Measurements from ENCODE around the gene SGMS1.
A peak's percentile ranks its signal among the peaks of the same experiment; 100 is the strongest.

SGMS1 gene

DNA sequence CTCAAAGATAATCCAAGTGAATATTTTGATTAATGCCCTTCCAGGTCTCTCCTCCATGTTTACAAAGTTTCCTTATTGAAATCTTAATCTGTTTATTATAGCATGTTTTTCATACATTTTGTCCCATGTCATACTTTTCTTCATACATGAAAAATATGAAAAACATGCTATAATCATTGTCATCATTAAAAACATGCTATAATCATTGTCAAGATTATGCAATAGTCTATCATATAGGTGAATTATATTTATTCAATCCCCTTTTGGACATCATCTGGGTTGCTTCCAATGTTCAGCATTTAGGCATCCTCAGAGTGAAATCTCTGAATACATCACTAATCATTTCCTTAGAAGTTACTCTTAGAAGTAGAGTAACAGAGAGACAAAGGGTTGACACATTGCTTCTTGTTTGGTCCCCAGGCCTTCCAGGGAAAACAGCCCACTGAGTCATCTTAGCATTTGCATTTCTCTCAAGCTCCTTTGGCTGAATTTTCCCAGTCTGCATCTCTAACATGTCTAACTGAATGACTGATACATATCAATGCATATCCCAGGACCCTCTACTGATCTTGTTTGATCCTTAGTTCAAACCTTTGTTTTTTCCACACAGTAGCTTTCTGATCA, 87.0 kb downstream of the SGMS1 start:
- no peak for DNase-seq (ENCODE audit: low spot score)

DNA sequence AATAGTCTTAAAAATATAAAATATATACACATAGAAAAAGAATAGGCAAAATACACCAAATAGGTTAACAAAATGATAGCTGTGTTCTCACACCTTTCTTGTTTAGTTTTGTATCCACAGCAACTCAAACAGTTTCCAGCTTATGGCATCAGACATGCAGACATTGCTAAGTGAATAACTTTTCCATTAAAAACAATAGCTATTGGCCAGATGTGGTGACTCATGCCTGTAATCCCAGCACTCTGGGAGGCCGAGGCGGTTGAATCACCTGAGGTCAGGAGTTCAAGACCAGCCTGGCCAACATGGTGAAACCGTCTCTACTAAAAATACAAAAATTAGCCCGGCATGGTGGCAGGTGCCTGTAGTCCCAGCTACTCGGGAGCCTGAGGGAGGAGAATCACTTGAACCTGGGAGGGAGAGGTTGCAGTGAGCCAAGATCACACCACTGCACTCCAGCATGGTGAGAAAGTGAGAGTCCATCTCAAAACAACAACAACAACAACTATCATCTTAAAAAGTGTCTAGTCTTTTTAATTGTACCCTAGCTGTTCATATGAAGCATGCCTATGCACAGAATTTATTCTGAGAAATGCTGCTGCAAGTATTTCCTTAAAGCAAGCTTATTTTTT, 88.9 kb downstream of the SGMS1 start:
- peak; percentile 25 for DNase-seq (ENCODE audit: low spot score)

DNA sequence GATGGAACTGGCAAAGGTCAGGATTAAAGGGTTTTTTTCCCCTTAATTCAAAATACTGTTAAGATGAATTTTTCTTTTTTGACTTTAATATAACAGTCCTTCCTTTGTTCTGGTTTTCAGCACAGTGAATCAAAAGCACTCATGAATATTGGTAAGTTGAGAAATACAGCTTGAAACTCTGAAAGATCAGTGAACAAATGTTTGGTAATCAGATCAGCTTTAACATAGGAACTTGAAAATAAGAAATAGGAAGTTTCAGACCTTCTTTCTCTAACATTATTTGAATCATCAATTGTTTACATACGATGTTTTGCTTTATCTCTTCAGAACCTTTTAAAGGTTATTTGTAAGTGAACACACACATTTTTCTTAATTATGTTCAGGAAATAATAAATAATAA, 90.5 kb downstream of the SGMS1 start:
- DNase-seq (ENCODE audit: low spot score), result no peak

DNA sequence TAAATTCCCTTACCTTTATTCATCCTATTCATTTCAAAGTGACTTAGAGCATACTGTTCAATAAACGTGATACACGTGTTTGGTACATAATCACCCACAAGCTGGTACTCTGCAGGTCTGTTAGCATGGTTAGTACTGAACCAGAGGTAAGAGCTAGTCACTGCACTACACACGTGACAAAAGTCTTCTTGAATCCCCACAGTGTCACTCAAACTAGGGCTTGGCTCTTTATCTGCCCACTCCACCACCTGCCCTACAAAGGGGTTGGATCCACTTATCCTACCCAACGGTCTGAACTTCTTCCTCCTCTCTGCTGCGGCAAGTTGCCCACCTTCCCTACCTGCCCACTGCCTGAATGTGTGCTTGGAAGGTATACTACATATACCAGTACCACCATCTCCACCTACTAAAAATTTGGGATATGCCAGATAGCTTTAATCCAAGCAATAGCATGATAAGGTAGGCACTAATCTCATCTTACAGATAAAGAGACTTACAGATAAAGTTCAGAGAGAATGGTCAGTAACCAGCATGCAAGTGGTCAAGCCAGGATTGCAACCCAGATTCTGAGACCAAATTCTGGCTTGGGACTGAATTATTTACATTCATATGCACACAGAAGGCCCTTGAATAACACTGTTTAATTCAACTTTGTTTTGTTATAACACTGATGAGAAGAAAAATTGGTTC, 92.2 kb downstream of the SGMS1 start:
- DNase-seq (ENCODE audit: low spot score), result no peak

DNA sequence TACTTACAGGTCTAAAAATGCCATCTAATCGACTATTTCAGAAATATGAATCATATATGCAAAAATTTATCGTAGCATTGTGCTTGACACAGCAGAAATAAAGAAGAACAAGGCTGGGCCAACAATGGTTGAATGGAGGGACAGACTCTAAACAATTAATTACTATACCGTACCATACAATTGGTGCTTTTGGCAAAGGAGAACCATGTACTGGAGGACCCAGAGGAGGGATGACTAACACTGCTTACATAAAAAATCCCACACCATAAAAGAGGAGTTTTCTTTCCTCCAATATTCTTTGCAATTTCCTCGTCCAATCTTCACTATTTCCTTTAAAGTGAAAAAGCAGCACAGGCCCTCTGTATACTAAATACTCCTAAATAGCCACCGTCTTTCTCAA, 94.1 kb downstream of the SGMS1 start:
- DNase-seq (ENCODE audit: low spot score), result no peak

DNA sequence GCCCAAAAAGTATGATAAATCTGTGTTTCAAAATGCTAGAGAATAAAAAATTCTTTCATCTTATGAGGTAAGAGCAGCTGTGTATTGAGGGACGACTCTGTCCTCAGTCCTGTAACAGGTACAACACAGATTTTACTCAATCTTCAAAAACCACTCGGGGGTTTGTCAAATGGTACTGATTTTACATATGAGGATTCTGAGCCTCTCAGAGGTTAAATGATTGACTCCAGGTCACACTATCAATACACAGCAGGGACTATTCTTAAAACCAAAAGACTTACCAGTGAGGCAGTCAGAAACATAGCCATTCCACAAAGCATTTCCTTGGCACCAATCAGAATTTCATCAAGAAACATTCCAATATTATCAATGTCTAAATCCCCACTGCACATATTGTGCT, 95.5 kb downstream of the SGMS1 start:
- DNase-seq (ENCODE audit: low spot score), result no peak

DNA sequence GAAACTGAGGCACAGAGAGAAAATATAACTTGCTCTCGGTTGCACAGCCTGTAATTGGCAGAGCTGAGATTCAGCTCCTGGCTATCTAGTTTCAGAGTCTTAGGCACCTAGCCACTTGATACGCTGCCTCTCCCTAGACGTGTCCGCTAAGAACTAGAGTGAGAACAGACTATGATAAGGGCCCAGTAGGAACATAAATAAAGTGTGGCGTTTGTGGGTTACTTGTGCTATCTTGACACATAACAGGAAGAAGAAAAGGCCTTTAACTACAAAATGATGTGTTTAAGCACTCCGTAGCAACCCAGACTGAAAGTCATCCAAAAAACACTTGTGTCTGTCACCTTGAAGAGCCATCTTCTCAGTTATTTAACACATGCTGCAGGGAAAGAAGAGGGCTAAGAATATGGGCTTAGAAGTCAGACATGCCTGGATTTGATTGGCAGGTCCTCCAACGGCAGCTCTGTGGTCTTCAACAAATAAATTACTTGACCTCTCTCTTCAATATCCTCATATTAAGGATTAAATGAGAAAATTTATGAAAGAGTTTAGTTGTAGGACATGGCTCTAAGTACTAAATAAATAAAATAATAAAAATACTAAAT, 96.2 kb downstream of the SGMS1 start:
- DNase-seq (ENCODE audit: low spot score), result no peak

DNA sequence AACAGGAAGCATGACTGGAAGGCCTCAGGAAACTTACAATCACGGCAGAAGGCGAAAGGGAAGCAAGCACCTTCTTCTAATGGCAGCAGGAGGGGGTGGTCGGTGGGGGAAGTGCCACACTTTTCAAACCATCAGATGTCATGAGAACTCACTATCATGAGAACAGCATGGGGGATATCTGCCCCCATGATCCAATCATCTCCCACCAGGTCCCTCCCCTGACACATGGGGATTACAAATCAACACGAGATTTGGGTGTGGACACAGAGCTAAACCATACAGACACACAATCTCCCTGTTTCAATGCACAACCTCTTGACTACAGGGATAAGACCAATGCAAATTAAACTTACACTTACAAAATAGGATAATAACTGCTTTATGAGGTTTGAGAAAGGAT, 97.6 kb downstream of the SGMS1 start:
- no peak for DNase-seq (ENCODE audit: low spot score)

DNA sequence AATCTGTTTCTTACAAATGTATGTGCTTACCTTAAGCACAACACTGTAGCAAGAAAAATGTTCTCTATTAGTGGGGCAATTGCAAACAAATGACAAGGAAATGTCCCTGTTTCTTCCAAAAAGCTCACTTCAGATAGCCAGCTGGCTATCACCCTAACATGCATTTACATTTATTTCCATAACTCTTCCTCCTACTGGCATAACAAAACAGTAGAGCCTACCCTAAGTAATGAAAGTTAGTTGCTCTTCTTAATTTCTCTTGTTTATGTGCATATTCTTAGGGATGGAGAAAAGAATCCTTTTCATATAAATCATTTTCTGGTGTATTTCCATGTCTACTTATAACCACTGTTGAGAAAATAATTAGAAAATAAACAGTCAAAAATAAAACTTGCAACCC, 100.4 kb downstream of the SGMS1 start:
- DNase-seq (ENCODE audit: low spot score), result no peak

DNA sequence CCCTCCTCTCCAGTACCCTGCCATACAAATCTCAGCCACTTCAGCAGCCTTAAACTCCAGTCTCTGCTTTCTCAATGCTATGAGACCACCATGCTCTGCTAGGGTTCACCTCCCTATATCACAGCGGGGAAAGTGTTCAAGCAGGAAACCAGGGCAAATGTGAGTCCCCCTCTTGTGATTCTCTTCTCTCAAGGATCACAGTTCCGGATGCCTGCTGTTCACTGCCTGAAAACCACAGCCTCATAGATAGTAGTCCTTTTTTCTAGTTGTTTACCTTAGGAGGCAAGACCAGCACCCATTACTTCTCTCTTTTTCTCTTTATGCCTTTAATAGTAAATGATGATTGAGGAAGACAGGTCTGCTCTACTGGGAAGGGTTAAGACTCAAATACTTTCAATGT, 100.8 kb downstream of the SGMS1 start:
- DNase-seq (ENCODE audit: low spot score), result no peak

DNA sequence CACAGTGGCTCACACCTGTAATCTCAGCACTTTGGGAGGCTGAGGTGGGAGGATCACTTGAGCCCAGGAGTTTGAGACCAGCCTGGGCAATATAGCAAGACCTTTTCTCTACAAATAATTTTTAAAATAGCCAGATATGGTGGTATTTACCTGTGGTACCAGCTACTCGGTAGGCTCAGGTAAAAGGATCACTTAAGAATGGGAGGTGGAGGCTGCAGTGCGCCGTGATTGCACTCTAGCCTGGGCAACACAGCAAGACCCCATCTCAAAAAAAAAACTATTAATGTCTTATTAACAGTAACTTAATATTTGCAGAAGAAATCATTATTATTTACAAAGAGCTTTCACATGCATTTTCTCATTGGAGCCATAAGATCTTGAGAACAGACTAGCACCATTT, 103.6 kb downstream of the SGMS1 start:
- no peak for DNase-seq (ENCODE audit: low spot score)

DNA sequence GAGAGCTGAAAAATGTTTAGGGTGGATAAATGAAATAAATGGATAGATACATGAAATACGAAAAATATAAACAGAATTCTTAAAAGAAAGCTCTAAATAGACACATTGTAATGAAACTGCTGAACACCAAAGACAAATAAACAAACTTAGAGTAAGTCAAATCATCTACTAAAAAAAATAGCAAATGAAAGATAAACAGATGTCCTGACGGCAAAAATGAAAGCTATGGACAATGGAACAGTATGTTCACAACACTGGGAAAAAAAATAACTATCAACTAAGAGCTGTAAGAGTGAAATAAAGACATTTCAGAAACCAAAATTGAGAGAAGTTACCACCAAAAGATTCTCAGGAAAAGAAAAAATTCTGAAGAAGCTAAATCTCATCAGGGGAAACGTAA, 106.1 kb downstream of the SGMS1 start:
- DNase-seq (ENCODE audit: low spot score), result no peak

DNA sequence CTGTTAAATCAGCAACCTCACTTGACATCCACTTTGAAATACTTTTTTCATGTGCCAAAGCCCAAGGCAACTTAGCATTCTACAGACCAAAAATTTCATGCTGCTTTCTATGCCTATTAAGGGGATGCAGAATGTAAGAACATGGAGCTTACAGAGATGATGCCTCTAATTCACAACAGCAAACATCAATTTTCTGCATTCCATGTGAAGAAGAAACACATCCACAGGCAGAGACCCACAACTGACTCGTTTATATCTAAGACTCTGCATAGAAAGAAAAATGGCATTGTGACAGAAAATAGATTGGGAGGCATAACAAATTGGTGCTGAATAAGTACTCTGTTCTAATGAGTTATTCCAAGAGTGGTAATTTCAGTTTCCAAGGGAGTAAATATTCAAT, 107.6 kb downstream of the SGMS1 start:
- no peak for DNase-seq (ENCODE audit: low spot score)

DNA sequence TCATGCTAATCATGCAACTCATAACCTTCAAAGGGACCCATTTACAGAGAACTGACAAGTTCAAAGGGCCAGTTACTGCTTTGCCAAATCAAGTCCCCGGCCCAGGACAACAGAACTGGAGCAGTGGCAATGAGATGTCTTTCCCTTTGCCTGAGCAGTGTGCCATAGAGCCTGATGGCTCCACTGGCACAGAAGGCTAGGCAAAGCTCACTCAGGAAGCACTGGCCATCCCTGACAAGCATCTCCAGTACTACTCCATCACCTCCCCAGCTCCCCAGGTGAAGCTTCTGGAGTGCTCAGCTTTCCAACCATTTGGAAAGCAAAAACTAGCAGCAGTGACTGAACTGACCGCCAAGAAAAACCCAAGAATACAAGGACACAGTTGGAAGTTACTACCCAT, 108.3 kb downstream of the SGMS1 start:
- no peak for DNase-seq (ENCODE audit: low spot score)

DNA sequence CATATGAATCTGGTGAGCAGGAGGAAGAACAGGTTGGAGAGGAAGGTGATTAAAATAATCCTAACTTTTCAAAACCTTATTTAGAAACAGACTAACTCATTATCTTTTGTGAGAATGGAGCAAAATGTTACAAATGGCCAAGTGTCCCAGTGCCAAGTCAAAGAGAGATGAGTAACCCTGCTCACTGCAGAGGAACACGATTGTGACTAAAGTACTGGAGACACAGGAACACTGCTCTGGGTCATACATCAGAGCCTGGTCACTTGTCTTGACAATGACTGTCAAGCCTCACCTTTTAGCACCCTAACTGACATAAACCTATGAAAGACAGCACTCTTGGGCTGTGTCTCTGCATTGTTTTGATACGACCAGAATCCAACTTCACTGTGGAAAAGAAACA, 108.8 kb downstream of the SGMS1 start:
- no peak for DNase-seq (ENCODE audit: low spot score)

DNA sequence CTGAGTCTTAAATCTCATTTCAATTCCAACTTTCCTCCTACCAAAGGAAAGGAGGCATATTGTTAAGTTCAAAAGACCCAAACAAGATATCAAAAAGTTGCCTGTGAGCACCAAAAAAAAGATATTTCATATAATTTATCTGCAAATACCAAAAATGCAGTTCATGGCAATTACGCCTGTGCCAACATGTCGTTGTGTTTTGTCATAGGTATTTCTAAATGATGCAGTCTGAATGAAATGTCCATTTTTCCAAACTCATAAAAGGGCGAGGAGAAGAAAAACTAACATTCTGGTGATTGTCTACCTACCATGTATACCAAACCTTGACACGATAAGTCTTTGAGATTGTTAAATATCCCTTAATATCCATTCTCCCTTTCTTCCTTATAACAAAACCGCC, 109.8 kb downstream of the SGMS1 start:
- DNase-seq (ENCODE audit: low spot score), result no peak

DNA sequence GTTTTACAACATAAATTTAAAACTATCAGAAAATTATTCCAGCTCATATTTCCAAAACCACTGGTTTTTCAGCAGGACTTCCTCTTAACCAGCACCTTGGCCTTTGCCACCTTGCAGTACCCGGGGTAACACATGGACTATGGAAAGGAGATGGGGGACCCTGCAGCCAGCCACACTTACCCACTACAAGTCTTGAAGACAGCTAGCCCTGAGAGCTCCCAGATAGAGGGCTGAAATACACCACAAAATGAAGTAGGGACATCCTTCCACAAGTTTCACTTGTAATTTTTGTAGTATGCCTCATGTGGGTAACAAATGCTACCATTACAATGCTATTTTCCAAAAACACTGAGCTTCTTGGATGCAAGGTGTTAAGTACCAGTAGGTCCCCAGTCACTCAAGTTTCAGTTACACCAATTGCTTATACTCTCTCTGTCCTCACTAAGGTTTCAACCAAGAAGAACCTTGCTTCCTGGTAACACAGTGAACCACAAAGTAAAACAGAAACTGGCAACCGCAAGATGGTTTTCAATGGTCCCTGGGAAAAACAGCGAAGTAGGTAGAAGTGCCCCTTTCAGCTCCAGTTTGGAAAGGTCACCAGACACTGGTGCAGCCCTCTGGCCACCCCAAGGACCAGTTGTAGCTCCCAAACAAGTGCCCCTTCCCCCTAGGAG, 110.9 kb downstream of the SGMS1 start:
- no peak for DNase-seq (ENCODE audit: low spot score)

DNA sequence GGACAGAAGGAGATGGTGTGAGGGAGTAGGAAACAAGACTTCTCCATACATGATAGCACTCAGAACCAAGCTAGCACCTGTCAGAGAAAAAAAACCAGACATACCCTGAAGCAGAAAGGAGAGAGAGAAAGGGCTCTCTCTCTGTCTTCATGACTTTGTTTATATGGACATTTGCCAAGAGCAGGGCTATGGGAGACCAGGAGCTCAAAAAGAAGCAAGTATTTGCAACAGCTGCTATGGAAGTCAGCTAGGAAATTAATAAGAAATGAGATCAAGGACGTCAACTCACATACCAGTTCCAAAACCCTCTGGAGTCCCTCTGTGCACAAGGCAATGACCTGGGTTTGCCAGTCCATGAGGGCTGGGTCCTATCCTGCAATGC, 111.6 kb downstream of the SGMS1 start:
- no peak for DNase-seq (ENCODE audit: low spot score)

DNA sequence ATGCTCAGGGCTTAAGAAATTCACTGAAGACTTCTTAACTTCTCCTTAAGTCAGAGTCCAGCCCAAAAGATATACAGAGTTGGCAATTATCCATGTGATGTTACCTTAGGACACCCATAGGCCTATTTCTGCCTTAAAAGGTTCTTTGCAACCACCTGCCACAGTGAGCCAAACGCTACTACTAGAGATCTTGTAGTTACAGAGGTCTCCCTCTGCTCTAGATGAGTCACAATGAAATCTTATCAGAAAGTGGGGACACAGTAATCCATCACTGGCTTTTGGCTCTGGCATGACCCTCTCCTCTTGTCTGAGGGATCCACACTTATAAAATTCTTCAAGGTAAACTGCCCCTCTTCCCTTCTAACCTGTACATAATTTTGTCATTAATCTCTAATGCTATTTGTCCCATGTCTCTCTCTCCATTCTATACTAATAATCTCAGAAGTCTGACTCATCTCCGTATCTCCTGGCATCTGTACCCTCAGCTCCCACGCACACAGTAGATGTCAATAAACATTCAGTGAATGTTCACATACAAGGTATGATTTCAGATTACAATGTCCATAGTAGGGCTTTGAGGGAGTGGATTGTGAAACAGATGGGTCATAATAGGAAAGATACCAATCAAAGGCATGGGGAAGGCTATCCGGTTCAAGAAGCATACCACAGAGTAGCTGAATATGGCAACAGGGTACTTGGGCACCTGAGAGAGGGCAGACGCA, 112.1 kb downstream of the SGMS1 start:
- DNase-seq (ENCODE audit: low spot score), result no peak

DNA sequence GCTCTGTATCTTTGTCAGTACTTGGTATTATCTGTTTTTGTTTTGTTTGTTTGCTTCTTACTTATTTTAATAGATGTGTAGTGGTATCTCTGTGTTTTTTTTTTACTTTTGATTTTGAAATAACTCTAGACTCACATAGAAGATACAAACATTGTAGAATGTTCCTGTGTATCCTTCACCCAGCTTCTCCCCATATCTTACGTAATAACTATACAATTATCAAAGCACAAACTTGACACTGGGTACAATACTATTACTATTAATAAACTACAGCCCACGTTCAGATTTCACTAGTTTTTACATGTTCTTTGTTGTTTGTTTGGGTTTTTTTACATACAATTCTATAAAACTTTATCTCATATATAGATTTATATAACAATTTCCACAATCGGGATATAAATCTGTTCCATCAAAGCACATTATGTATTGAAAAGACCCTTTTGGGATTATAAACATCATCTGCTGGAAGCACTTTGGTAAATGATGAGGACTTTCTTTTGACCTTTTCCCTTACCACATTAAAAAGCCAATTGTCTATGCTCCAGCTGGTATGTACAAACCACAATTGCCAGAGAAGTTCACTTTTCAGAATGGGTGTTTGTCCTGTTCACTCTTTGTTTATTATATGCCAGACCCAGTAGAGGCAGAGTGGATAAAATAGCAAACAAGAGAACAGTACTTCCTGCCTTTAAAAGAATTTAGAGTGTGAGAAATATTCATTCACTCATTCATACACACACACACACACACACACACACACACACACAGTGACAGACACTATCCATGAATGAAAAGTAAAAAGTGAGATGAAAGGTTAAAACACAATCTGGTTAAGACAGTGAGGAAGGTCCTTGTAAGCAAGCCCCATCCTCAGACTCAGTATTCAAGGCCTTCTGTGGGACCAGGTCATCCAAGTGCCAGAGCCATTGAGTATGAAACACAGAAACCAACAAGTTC, 113.0 kb downstream of the SGMS1 start:
- DNase-seq (ENCODE audit: low spot score), result no peak
